ENCODE results near the gene CTSL.

DNA sequence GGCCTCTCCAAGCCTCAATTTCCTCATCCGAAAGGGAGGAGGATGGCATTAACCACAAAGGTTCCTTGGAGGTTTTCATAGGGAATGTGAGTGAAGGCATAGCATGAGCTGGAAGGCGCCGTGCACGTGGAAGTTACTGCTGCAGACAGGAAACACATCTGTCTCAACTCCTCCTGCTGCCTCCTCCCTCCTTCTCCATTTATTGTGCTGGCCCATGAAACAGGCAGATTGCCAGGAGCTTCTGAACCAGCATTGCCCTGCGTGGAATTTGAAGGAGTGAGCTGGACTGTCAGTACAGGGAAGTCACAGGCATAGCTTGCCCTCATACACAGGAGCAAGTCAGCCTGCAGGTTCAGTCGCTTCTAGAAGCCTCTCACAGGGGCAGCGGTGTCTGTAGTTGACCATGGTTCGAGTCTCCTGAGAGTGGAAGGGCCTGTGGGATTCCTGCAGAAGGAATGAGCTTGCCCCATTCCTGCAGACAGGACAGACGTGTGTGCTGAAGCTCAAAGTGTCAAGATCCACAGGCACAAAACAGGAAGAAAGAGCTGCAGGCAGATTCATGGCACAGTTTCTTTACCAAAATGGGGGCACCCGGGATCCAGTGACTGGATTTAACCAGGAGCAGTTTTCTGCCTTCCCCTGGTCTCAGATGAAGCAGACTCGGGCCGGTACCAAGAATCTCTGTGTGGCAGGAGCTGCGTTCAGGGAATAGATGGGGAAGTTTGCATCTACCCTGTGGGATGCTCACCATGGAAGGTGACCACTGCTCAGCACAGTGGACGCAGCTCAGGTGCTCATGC is 48.7 kb upstream of the CTSL start:
- TF ChIP-seq CTCF (conservative IDR thresholded peaks at IDR 0.05 in 1 of 2, IDR thresholded peaks at IDR 0.05 in 1 of 2; ENCODE audit: extremely low read depth in 1 of 2, insufficient read depth in 1 of 2, low read depth in 1 of 2, low read length in 2 of 2): no peak
- TF ChIP-seq EZH2 (IDR thresholded peaks at IDR 0.05; ENCODE audit: borderline replicate concordance, low read length): no peak

Measured in mammary epithelial cell (primary cell).